Stimulated activated CD4-positive, alpha-beta T cell treated with anti-CD3 and anti-CD28 coated beads, Interleukin-15, amount 100 ng/mL, for 24 hours (primary cell): ENCODE data around the gene IER2.

Experiments
- DNase-seq: peaks from one replicate; pipeline ENCODE4 v3.0.0-alpha.2; 2020

The IER2 gene

GRCh38 chr19:13150187-13150930 lies at the start of gene IER2, which contains the start of gene STX10:
TSS of gene IER2 (plus strand) at chr19:13150411. CDS start at chr19:13153187, 2,776 bp downstream.
TSS of gene STX10 (minus strand) at chr19:13150375. CDS start at chr19:13150173, 202 bp downstream.
- DNase-seq, result peak; percentile 95

GRCh38 chr19:13100841-13101589 lies 49.2 kb upstream of the IER2 start:
- DNase-seq, result no peak

- no peak for DNase-seq
These were observed 48.4 kb upstream of the IER2 start for GRCh38 chr19:13101590-13102415.

- DNase-seq, result no peak
These were observed 47.9 kb upstream of the IER2 start for GRCh38 chr19:13102416-13102665.

GRCh38 chr19:13102666-13103580 lies 47.3 kb upstream of the IER2 start, which contains the start of gene LYL1:
TSS of gene LYL1 (minus strand) at chr19:13102858. CDS start at chr19:13101171, 1,687 bp downstream.
- peak; percentile 64 for DNase-seq

- no peak for DNase-seq
These were observed 46.4 kb upstream of the IER2 start for GRCh38 chr19:13103581-13104359.

- DNase-seq, result peak; percentile 80
These were observed 45.8 kb upstream of the IER2 start for GRCh38 chr19:13104360-13104847.

- DNase-seq, result peak; percentile 44
These were observed 45.1 kb upstream of the IER2 start for GRCh38 chr19:13104848-13105711.

GRCh38 chr19:13109361-13110098 lies 40.7 kb upstream of the IER2 start:
- DNase-seq, result no peak

GRCh38 chr19:13110099-13110610 lies 40.1 kb upstream of the IER2 start:
- no peak for DNase-seq

GRCh38 chr19:13112555-13112954 lies 37.7 kb upstream of the IER2 start:
- DNase-seq, result no peak

- DNase-seq, result no peak
These were observed 34.3 kb upstream of the IER2 start for GRCh38 chr19:13115936-13116281.

- DNase-seq, result peak; percentile 97
These were observed 33.7 kb upstream of the IER2 start, which contains the start of gene TRMT1 for GRCh38 chr19:13116282-13117175. TSS of gene TRMT1 (minus strand) at chr19:13116740. CDS start at chr19:13116399, 341 bp downstream.

- DNase-seq, result no peak
These were observed 32.9 kb upstream of the IER2 start for GRCh38 chr19:13117176-13117771.

- peak; percentile 93 for DNase-seq
These were observed 32.3 kb upstream of the IER2 start, which contains the start of gene NACC1 for GRCh38 chr19:13117772-13118423. TSS of gene NACC1 (plus strand) at chr19:13118264. CDS start at chr19:13135208, 16,944 bp downstream.

- peak; percentile 72 for DNase-seq
These were observed 31.6 kb upstream of the IER2 start for GRCh38 chr19:13118424-13119193.
